Left hindlimb (tissue), 1 donor: ENCODE measurements around the gene SERHL2.
"Not testable (repeated sequence)": the region's sequence is repeated elsewhere in the genome, so short reads cannot be mapped to it uniquely, and the experiment has no call there.

Source experiments
- DNase-seq: peaks from one replicate; pipeline ENCODE4 v3.0.0-alpha.2; 2018

Gene SERHL2

GRCh38 chr22:42553475-42554361, at the start of gene SERHL2:
Gene SERHL2 (plus strand): TSS chr22:42553956. CDS start chr22:42554021, 65 bp downstream.
- DNase-seq = peak; percentile 94

GRCh38 chr22:42508327-42508974, 45.3 kb upstream of the SERHL2 start:
- DNase-seq = not testable (repeated sequence)

GRCh38 chr22:42508975-42509364, 44.8 kb upstream of the SERHL2 start:
- DNase-seq = not testable (repeated sequence)

GRCh38 chr22:42509548-42509947, 44.2 kb upstream of the SERHL2 start:
- DNase-seq = no peak

- peak; percentile 31 for DNase-seq
These were observed 42.3 kb upstream of the SERHL2 start for GRCh38 chr22:42511401-42511891.

- peak; percentile 58 for DNase-seq
These were observed 41.3 kb upstream of the SERHL2 start for GRCh38 chr22:42512273-42512990.

- DNase-seq = not testable (repeated sequence)
These were observed 39.4 kb upstream of the SERHL2 start for GRCh38 chr22:42514331-42514730.

GRCh38 chr22:42515304-42515703, 38.5 kb upstream of the SERHL2 start:
- not testable (repeated sequence) for DNase-seq

GRCh38 chr22:42515896-42516295, 37.9 kb upstream of the SERHL2 start:
- no peak for DNase-seq

- DNase-seq = not testable (repeated sequence)
These were observed 36.7 kb upstream of the SERHL2 start for GRCh38 chr22:42517103-42517502.

- peak; percentile 4 for DNase-seq
These were observed 34.9 kb upstream of the SERHL2 start for GRCh38 chr22:42518638-42519524.

- peak; percentile 88 for DNase-seq
These were observed 34.0 kb upstream of the SERHL2 start, which contains the start of gene RRP7A for GRCh38 chr22:42519525-42520401. Gene RRP7A (minus strand): TSS chr22:42519796. CDS start chr22:42519786, 10 bp downstream.

- DNase-seq = peak; percentile 0
These were observed 32.6 kb upstream of the SERHL2 start for GRCh38 chr22:42521228-42521546.

GRCh38 chr22:42522546-42522945, 31.2 kb upstream of the SERHL2 start:
- no peak for DNase-seq

GRCh38 chr22:42528591-42529307, 25.0 kb upstream of the SERHL2 start:
- DNase-seq = no peak

- not testable (repeated sequence) for DNase-seq
These were observed 24.3 kb upstream of the SERHL2 start for GRCh38 chr22:42529435-42529834.

- DNase-seq = not testable (repeated sequence)
These were observed 22.2 kb upstream of the SERHL2 start for GRCh38 chr22:42531401-42532084.

- no peak for DNase-seq
These were observed 20.1 kb upstream of the SERHL2 start for GRCh38 chr22:42533638-42533977.

GRCh38 chr22:42535082-42535731, 18.5 kb upstream of the SERHL2 start:
- not testable (repeated sequence) for DNase-seq
